Dedifferentiated amniotic fluid mesenchymal stem cell (primary cell): ENCODE measurements around the gene AQP11.
"Not testable (repeated sequence)": the region's sequence is repeated elsewhere in the genome, so short reads cannot be mapped to it uniquely, and the experiment has no call there.

Source experiments
- DNase-seq: peaks from one replicate; pipeline ENCODE4 v3.0.0-alpha.2; 2016; ENCODE audit errors: extremely low spot score

The AQP11 gene

GRCh38 chr11:77589521-77590193 is at the start of gene AQP11:
Gene AQP11, plus strand, starts transcription at chr11:77589953. Its CDS starts 40 bp downstream, at chr11:77589993.
- DNase-seq = peak; percentile 80

- DNase-seq = peak; percentile 32
Observed at GRCh38 chr11:77542296-77542695, 47.5 kb upstream of the AQP11 start.

GRCh38 chr11:77547047-77547836 is 42.5 kb upstream of the AQP11 start:
- no peak for DNase-seq

GRCh38 chr11:77547863-77548551 is 41.7 kb upstream of the AQP11 start:
- DNase-seq = peak; percentile 78

- no peak for DNase-seq
Observed at GRCh38 chr11:77548552-77549445, 41.0 kb upstream of the AQP11 start.

- not testable (repeated sequence) for DNase-seq
Observed at GRCh38 chr11:77551426-77551825, 38.3 kb upstream of the AQP11 start.

GRCh38 chr11:77557553-77557952 is 32.2 kb upstream of the AQP11 start:
- DNase-seq = no peak

GRCh38 chr11:77558380-77558779 is 31.4 kb upstream of the AQP11 start:
- no peak for DNase-seq

- no peak for DNase-seq
Observed at GRCh38 chr11:77559686-77560401, 29.9 kb upstream of the AQP11 start.

- DNase-seq = no peak
Observed at GRCh38 chr11:77560605-77561004, 29.1 kb upstream of the AQP11 start.

- DNase-seq = no peak
Observed at GRCh38 chr11:77561257-77561656, 28.5 kb upstream of the AQP11 start.

- no peak for DNase-seq
Observed at GRCh38 chr11:77568306-77568705, 21.4 kb upstream of the AQP11 start.

- DNase-seq = no peak
Observed at GRCh38 chr11:77568916-77569675, 20.7 kb upstream of the AQP11 start.

- DNase-seq = no peak
Observed at GRCh38 chr11:77569676-77570070, 20.1 kb upstream of the AQP11 start.

GRCh38 chr11:77570896-77571295 is 18.9 kb upstream of the AQP11 start:
- DNase-seq = not testable (repeated sequence)

- DNase-seq = not testable (repeated sequence)
Observed at GRCh38 chr11:77575428-77575827, 14.3 kb upstream of the AQP11 start.

GRCh38 chr11:77580712-77581337 is 8.9 kb upstream of the AQP11 start:
- DNase-seq = no peak

- no peak for DNase-seq
Observed at GRCh38 chr11:77589181-77589520, 602 bp upstream of the AQP11 start.

GRCh38 chr11:77590194-77590782 is 535 bp downstream of the AQP11 start:
- no peak for DNase-seq
